Heart left ventricle (tissue), 13 donors: ENCODE measurements around the gene ENTPD7.

ENCODE experiments used
- POLR2A ChIP-seq, 2 donors: fragments of 450-650 bp; IDR thresholded peaks; one replicate each; pipeline ENCODE4 v1.6.1; 2017; ENCODE audit warnings: antibody characterized with exemption in 2 of 2, mild to moderate bottlenecking in 2 of 2, moderate library complexity in 2 of 2
- TF ChIP-seq, protein P1 (sequence below), 12 donors: fragments of 200-600 bp; sonication (generic) in 4 of 12; IDR thresholded peaks; one replicate each; pipeline versions ENCODE4 v1.5.0 to v1.8.0; 2018 to 2022; ENCODE audit warnings: antibody characterized with exemption in 12 of 12, mild to moderate bottlenecking in 5 of 12
- donor health status: ischemic (EF 13 %, LVEDD 7.1; RV severe dilation, severe dysfunction).
- donor health status: DM: no; HTN: yes; CAD: no.
- donor health status: DM: no; HTN: no; CAD: no.
- donor health status: ischemic (EF 25% LVEDD 6.9; RV normal size, moderate dysfunction).
- donor health status: ischemic (EF 25% LVEDD 5.7; RV mildly dilated, moderate dysfunction).
- donor health status: ischemic (EF 35%, LVEDD 5.7; RV mildly dilated, moderate dysfunction).
- donor health status: nonischemic (EF 11% LVEDD 7.7; RV severe dilation, severe dysfunction).
- donor health status: DM: yes; HTN: yes; CAD: no.
- donor health status: PGD.
- donor health status: ischemic (EF 29% LVEDD 5.4; RV normal size, mild dysfunction).
- donor health status: nonischemic (EF 23%, LVEDD 6.1; RV moderate dilation, normal function).

GRCh38 chr10:99674762-99675161 is 15.5 kb downstream of the ENTPD7 start:
- TF ChIP-seq POLR2A (IDR thresholded peaks at IDR 0.05) = no peak
- TF ChIP-seq, protein P1, sequence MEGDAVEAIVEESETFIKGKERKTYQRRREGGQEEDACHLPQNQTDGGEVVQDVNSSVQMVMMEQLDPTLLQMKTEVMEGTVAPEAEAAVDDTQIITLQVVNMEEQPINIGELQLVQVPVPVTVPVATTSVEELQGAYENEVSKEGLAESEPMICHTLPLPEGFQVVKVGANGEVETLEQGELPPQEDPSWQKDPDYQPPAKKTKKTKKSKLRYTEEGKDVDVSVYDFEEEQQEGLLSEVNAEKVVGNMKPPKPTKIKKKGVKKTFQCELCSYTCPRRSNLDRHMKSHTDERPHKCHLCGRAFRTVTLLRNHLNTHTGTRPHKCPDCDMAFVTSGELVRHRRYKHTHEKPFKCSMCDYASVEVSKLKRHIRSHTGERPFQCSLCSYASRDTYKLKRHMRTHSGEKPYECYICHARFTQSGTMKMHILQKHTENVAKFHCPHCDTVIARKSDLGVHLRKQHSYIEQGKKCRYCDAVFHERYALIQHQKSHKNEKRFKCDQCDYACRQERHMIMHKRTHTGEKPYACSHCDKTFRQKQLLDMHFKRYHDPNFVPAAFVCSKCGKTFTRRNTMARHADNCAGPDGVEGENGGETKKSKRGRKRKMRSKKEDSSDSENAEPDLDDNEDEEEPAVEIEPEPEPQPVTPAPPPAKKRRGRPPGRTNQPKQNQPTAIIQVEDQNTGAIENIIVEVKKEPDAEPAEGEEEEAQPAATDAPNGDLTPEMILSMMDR (IDR thresholded peaks at IDR 0.05) = no peak
